Measurements from ENCODE around the gene HTRA3.

The HTRA3 gene

DNA sequence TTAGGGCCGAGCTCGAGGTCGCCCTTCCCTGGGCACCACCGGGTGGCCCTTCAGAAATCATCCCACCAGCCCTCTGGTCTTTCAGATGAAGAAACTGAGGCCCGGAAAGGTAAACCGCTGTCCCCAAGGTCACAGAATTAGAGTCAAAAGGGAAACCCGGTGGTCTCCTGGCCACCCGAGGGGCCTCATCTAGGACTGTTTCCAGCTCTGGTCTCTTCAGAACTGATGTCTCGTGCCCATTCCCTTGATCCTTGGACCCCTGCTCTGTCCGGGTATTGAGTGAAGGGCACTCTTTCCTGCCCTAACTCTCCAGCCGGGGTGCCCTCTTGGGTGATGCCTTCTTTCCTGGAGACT, 841 bp downstream of the HTRA3 start:
- no peak for DNase-seq

DNA sequence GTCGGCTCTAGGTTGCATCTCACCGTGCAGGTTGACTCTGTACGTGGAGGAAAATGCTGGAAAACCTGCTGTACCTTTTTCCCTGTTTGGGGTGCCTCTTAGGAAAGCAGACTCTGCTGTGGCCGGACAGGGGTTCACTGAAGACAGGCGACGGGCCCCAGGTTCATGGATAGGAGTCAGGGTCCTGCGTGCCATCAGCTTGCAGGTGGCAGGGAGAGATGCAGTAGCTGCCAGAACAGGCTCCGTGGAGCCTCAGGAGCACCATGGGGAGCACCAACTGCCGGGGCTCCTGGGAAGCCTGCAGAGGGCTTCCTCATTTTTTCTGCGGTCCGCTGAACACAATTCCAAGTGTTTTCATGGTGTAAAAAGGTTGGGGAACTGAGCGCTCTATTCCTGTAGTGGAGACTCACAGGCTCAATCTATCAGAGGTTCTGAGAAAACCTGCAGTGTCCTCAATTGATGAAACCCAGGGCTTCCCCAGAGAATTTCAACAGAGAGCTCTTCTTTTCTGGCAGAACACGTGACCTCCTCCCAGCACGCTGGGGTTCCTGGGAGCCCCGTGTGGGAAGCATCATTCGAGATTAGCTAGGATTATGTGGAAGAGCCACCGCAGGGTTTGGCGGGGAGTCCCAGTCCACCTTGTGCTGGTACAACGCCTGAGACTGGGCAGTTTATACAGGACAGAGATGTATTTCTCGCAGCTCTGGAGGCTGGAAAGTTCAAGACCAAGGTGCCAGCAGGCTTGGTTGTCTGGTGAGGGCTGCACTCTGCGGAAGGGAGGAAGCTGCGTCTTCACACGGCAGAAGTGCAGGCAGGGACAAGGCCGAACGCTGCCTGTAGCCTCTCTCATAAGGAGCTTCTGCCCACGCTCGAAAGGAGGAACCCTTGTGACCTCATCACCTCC, 1.6 kb downstream of the HTRA3 start:
- no peak for DNase-seq

DNA sequence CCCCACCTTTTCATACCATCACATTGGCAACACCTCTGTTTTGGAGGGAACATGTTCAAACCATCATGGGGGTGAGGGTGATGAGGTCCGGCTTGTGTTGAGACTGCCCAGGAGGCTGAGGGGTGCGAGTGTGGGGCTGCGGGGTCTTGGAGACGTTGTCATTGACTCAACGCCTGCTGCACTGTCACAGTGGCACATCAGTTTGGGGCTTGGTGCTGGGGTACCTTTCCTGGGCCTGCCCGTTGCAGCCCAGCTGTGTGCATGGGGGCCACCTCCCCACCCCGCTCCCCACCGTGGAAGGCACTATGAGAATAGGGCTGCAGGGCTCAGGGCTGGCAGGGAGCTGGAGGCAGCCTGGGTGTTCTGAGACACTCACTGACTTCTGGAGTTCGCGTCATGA, 2.3 kb downstream of the HTRA3 start:
- no peak for DNase-seq

DNA sequence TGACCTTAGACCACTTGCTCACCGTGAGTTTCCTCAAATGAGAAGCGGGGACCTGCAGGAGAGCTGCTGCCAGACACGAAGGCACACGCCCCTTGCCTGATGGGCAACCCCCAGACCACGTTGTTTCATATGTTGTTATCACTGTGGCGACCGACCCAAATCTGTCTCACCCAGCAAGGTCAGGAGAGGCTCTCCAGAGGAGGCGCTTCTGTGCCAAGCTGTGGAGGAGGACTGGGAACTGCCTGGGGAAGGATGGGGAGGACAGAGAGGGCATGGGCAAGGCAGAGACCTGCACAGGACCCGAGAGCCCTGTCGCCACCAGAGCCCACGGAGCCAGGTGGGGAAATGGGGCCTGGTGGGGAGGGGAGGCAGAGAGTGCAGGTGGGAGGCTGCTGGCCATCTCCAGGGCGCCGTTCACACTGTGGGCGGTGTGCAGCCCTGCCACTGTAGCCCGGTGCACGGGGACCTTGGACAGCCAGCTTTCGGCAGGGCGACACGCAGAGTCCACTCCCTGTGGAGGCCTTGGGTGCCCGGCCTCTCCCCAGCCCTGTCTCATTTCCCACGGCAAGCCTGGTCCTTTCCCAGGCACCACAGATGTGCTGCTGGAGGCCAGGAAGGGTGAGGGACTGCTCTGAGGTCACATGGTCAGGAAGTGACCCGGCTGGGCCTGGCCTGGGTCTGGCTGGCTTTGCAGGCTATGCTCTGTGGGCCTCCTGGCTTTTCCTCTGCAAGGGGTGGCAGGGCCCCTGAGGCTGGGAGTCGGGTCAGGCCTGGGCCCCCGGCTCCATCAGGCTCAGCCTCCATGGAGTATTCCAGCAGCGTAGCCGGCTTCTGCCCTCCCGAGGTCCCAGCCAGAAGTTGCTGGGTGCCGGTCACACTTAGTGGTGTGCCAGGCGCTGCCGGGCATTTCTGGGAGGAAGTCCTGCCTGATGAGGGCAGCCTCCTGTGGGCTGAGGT, 3.2 kb downstream of the HTRA3 start:
- DNase-seq = no peak

DNA sequence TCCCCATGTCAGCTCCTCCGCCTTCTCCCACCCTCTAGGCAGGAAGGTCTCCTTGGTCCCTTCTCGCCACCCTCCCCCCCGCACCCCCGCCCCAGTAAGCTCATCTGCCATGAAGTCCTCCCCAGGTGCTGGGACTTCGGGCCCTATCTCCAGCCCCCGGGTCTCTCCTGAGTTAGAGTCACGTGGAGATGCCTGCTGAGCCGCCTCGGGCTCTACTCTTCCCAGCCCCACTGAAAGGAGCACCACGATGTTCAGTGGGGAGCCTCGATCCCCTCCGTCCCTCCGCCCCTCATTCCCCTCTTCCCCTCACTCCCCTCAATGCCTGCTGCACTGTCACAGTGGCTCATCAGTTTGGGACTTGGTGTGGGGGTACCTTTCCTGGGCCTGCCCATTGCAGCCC, 3.9 kb downstream of the HTRA3 start:
- DNase-seq = no peak

DNA sequence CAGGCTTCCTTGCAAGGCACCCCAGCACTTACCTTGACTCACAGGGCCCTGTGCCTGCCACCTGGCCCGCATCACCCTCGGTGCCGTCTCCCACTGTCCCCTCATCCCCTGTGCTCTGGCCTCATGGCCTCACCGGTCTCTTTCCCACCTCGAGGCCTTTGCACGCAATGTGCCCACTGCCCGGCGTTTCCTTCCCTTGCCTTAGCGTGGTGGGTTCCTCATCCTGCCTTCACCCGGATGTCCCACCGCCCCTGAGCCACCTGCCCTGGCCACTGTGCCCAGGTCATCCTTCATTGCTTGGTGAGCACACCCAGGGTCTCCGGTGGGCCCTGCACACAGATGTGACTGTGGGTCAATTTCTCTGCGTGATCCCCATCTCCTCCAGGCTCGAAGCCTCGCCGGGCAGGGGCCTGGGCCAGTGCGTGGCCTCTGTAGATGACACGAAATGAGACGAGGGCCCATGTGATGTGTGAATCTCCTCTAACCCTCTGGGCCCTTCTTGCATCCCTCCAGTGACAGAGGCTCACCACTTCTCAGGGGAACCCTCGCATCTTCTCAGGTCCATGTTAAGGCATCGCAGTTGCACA, 4.6 kb downstream of the HTRA3 start:
- no peak for DNase-seq

DNA sequence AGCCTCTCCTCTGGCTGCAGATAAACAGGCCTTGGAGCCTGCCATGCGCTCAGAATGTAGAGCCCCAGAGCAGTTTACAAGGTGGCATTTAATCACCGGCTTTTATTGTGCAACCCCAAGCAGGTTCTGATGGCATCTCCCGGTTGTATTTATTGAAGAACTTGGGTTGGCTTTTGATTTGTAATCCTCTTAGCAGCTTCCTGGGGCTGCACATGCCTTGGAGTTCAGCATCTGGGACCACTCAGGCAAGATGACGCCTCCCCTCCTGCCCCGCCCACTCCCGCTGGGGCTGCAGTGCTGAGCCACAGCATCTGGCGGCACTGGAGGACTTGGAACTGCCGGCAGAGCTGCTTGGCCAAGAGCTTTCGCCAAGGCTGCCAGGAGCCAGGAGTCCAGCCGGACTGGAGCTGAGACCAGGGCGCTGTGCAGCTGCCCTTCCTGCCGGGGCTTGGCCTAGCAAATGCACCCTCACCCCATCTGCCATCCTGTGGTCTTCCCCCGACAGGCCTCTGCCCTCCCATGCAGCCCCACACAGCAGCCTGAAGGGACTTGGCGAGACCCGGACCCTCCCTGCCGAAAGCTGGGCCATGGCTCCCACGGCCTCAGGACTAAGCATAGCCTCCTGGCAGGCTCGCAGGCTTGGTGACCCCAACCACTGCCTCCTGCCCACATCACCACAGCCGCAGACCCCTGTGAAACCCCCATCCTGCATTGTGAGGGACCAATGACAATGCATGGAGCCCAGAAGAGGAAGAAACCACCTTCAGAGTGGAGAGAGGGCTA, 5.4 kb downstream of the HTRA3 start:
- no peak for DNase-seq

DNA sequence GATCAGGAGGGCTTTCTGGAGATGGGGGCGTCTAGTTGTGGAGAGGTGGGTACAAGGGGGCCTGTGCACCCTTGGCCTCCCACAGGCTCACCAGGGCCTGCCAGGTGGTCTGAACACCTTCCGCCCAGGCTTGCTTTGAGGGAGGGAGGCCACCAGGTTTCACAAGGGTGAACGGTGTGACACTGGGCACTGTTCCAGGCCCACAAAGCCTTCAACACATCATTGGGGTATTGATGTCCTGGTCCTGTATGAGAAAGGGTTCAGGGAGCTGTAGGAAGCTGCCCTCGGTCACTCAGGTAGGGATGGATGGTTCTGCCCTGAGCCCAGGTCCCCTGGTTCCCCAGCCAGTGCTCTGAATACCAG, 6.0 kb downstream of the HTRA3 start:
- DNase-seq = no peak

DNA sequence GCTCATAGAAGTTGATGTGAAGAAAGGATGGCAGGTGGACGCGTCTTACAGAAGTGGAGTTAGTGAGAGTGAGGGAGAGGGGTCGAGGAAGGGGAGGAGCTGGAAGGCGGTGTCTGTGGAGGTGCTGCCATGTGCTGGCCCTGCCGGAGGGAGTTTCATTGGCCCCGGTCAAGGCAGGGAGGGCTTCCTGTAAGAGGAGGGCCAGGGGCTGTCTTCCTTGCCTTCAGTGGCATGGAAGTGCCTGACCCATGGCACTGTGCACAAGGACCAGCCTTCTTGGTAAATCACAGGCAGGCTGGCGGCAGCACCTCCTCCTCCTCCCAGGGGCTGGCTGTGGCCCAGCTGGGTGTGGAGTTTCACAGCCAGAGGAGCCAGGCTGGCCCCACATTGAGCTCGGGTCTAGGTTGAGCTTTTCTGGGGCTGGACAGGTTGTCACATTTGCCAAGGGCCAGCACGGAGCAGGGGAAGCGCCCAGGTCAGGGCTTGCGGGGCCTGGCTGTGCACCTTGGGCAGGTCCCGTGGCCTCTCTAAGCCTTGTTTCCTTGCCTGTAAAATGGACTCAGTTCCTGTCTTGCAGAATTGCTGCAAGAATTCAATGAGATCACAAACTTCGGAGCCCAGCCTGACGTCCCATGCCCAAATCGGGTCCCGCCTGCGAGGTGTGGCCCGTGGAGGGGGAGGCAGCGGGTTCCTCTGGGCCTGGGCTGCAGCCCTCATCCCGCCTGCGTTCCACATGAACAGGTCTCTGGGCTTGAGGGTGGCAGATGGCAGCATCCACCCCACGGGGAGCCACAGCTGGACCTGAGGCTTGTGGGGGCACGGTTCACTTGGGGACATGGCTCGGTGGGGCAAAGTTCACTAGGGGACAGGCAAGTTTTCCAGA, 7.0 kb downstream of the HTRA3 start:
- no peak for DNase-seq

DNA sequence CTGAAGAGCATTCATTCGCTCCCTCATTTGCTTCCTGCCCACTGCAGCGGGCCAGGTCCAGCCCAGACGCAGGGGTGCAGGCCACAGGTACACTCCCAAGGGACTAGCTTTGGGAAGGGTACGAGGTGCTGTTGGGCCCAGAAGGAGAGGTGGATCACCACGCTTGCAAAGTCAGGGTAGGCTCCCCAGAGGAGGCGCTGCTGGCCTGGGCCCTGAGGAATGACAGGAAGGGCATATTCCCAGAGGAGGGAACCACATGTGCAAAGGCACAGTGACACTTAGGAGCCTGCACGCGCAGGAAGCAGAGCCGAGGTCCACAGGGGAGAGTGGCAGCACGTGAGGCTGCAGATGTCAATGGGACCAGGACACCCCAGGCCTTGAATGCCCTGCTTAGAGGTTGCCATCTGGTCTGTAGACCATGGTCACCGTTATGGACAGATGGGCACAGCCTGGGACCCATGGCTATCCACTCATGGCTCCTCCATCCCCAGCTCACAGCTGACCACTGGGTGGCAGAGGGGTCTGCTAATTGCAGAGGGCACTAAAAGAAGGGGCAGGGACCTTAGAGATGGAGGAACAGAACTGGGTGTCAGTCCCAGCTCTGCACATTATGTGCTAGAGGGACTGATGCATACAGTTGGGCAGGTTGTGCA, 7.9 kb downstream of the HTRA3 start:
- DNase-seq = no peak

DNA sequence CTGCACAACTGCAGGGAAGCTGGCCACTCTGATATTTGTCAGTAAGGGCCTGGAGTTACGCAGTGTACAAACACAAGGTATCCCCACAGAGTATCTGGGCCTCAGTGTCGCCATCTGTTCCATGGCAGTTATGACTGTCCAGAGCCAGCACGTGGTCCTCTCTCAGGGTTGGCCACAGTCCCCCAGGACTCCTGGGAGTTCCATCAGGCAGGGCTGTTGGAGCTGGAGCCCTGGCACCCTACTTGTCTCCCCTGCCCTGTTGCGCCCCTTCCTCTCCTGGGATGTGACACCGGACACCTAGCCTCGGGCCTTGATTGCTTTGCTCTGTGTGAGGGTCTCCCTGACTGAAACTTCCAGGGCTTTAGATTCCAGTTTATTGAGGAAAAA, 8.4 kb downstream of the HTRA3 start:
- DNase-seq = no peak

DNA sequence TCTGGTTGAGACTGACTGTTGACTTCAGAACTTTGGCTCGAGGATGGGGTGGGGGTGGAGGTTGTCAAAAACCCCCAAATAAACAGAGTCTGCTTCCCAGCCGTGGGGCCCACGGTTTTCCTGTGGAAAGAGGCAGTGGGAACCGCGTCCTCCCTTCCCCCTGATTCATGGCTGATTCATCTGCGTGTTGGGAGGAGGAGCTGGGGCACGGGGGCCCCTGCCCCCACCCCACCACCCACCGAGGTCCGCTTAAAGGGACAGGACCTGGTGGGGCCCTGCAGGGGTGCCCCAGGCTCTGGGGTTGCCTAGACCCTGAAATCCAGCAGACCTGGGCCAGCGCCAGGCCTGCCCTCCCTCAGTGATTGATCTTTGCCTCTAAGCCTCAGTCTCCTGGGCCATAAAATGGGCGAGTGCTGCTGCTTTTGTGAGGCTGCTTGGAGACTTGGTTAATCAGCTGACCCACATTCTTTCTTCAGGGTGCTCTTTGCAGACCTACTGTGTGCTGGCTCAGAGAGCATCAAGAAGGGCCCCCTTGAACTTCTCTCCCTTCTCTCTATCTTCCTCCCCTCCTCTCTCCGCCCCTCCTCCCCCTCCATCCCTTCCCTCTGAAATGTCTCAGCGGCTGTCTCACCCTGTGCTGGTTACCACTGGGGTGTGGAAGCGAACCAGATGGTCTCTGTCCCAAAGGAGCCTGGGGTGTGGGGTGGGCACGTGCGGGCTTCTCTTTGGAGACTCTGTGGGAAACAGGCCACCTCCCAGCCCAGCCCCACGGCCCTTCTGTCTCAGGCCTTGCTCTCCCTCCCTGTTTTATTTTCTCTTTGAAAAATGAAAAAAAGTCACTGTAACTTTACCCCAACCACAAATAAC, 9.1 kb downstream of the HTRA3 start:
- no peak for DNase-seq

DNA sequence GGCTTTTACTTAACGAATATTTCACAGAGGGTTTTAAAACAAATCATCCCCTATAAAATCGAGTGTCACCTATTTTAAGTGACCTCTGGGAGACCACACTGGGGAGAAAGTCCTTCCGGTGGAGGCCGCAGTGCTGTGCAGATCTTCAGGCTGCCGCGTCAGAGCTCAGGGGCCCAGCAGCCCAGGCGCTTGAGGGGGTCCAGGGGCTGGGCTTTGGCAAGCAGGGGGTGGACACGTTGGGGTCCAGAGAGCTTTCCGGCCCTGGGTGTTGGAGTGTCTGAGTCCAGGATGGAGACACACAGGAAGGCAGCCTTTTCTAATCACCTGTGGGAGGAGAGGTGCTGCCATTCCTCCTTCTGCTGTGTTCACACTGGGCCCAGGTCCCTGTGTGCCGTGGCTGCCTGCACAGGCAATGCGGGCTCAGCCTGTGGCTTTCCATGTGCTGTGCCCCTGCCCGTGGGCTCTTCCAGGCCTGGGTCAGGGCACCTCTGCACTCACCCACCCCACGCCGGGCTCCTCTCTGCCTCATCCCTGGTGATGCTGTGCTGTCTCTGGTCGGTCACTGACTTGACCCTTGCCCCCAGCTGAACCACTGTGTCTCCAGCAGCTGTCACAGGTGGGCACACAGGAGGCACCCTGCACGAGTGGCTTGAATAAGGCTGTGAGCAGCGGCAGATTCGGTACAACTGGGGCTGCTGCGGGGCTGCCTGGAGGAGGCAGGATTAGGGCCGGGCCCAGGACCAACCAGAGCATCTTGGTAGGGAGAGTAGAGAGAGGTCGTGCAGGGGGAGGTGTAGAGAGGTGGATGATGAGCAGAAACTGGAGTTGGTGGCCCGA, 10.0 kb downstream of the HTRA3 start:
- DNase-seq = no peak

DNA sequence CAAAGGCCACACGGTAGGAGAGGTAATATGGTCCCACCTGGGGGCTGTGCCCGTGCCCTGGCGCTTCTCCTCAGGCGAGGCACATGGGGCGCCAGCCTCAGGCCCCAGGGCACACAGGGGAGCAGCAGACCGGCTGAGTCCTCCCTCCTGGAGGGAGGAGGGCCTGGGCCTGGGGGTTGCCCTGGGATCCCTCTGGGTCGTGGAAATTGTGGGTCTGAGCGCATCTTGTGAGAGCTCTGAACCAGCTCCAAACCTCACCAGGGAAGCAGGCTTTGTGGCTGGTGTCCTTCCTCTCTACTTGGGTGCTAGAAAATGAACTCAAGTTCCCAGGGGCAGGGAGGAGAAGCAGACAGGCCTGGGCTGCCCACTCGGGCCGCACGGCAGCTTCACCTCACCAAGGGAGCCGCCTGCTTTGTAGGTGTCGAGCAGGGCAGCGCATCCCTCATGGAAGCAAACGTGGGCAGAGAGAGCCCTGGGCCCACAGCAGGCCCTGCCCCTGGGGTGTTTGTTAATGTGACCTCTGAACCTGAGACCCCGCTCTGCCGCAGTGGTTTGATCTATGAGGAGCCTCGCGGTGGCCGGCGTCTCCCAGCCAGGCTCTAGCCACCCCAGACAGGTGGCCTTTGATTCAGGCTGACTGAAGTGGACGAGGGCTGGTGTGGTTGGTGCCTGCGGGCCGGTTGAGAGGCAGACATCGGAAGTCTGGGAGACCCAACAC, 10.8 kb downstream of the HTRA3 start:
- no peak for DNase-seq

DNA sequence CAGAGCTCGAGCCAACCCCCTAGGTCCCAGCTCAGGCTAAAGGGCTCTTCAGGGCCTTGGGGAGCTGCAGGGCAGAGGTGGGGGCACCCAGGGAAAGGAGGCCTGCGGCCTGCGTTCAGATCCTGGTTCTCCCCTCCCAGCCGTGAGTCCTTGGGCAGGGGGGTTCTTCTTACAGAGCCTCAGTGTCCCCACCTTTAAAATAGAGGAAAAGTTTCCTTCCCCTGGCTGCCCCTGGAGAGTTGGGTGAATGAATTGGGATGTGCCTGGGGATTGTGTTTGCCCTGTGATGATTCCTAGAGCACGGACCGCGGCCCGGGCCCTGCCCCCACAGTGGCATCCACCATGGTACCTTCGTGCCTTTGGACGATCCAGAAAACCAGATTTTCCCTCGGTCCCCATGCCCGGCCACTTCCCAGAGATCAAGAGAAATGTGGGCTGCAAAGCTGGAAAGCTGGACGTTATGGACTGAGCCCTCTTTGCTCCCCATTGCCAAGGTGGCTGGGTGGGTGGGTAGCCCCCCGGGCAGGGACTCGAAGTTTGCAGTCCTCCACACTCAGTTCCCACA, 11.4 kb downstream of the HTRA3 start:
- no peak for DNase-seq

DNA sequence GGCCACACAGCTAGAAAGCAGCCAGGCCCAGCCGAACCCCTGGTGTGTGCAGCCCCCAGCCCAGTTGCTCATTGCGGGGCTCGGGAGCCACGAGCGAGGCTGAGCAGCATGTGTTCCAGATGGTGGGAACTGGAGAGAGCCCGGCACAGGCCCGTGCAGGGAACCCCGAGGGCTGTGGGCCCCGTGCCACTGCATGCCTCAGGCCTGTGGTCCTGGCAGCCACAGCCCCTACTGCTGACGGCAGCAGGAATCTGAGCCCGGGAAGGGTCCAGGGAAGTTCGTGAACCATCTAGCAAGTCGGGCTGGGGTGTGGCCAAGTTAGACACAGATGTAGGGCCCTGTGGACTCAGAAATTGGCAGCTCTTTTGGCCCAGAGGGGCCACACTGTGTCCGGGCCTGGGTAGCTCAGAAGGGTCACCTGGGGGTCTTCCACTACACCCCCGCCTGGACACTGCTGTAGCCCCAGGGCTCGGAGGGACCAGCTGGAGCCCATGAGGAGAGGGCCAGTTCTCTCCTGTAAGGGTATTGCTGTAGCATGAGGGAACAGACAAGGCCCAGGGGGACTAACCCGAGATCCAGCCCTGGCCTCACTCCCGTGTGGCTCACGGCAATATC, 12.1 kb downstream of the HTRA3 start:
- no peak for DNase-seq

DNA sequence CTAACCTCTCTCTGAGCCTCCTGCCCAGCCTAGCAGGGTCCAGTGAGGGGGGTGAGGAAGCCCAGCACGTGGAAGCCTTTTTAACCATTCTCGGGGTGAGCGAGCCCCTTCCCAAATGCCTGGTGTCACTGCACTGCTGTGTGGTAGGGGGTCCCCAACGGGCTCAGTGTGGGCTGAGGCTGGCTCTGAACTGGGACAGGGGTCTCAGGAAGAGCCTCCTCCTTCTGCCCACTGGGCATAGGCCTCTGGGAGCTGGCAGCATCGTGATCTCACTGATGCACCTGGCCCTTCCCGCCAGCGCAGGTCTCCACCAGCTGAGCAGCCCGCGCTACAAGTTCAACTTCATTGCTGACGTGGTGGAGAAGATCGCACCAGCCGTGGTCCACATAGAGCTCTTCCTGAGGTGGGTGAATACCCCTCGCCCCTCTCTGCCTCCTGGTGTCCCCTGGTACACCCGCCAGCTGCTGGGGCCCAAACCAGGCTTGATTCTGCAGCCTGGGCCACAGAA, 12.6 kb downstream of the HTRA3 start:
- no peak for DNase-seq

DNA sequence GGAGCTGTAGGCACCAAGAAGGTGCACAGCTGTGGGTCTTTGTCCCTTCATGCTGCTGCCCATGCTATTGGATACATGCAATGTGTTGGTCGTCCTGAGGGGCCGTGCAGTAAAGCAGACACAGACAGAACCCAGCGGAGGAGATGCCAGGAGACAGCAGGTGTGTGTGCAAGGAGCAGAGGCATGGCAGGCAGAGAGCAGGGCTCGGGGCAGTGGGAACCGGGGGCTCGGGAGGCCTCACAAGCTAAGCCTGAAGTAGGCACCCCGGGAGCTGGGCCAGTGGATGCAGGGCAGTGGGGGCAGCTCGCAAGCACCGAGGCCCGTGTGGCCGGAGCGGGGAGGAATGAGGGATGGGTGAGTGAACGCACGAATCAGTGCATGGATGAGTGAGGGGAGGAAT, 13.2 kb downstream of the HTRA3 start:
- DNase-seq = no peak
